ENCODE measurements around the gene COPRS.
"Not testable (repeated sequence)": the region's sequence is repeated elsewhere in the genome, so short reads cannot be mapped to it uniquely, and the experiment has no call there.

Gene COPRS

GRCh38 chr17:31828955-31829354 is 30.1 kb downstream of the COPRS start:
- not testable (repeated sequence) for H3K79me2 ChIP-seq (ENCODE audit: control insufficient read depth, insufficient read depth, low read length, unreplicated experiment); H3K4me3 ChIP-seq (ENCODE audit: low read depth, low read length); H3K27ac ChIP-seq (ENCODE audit: low read depth, low read length); H3K4me1 ChIP-seq (ENCODE audit: control insufficient read depth, insufficient read depth, low read length, unreplicated experiment); H3K36me3 ChIP-seq (ENCODE audit: insufficient read depth, low read length); H3K27me3 ChIP-seq (ENCODE audit: insufficient read depth, low read length); H2AFZ ChIP-seq (ENCODE audit: low read length, unreplicated experiment)

DNA sequence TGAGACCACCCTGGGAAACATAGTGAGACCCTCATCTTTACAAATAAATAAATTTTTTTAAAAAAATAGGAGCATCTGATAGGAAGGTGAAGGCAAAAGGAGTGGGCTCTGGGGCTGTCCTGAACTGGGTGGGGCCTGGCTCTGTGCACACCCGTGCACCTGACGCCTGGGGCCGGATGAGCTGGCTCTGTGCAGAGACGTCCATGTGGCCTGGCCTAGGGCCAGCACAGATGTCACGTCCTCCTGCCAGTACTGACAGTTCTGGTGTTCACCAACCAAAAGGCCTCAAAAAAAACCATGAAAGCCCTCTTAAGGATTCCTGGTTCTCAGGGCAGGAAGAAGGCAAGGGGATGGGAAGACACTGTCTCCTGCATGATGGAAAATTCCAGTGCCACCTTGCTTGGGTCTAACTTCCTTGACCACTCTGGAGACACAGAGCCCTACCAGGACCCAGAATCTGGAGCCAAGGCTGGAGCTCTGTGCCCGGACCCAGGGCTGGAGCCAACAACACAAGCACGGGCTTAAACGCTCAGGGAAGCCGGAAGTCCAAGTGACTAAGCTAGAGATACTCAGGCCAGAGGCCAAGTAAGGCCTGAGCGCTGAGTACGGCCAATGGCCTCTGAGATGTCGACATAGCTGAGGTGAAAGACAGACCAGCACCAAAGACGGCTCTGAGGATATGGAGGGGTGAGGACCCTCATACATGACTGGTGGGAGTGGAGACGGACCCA is 32.9 kb downstream of the COPRS start:
- H3K4me1 ChIP-seq (ENCODE audit: control insufficient read depth, insufficient read depth, low read length, unreplicated experiment), result peaks cover 3% of the 10 kb centered on the region
- no peak overlapping the region for H3K27ac ChIP-seq (ENCODE audit: low read depth, low read length)
- no peaks in the 10 kb centered on the region for H3K27me3 ChIP-seq (ENCODE audit: insufficient read depth, low read length)
- no peaks in the 10 kb centered on the region for H3K79me2 ChIP-seq (ENCODE audit: control insufficient read depth, insufficient read depth, low read length, unreplicated experiment)
- no peak overlapping the region for H3K4me3 ChIP-seq (ENCODE audit: low read depth, low read length)
- H2AFZ ChIP-seq (ENCODE audit: low read length, unreplicated experiment), result no peak overlapping the region
- no peaks in the 10 kb centered on the region for H3K36me3 ChIP-seq (ENCODE audit: insufficient read depth, low read length)

GRCh38 chr17:31824766-31825360 is 34.2 kb downstream of the COPRS start:
- no peaks in the 10 kb centered on the region for H3K36me3 ChIP-seq (ENCODE audit: insufficient read depth, low read length)

DNA sequence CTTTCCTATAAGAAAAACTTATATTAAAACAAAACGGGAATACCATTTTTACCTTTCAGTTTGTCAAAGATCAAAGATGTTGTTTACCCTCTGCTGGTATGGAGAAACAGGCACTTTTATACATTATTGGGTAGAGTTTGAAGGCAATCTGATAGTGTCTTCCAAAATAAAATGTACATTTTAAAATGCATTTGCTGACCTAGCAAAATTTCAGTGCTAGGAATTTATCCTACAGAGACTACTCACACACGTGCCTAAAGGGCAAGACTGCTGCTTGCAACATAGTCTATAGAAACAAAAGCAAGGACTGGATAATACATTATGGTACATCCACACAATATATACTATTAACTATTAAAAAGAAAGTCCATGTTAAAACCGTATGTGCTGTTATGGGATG is 36.0 kb downstream of the COPRS start:
- Histone ChIP-seq H3K27me3 (ENCODE audit: insufficient read depth, low read length) (no peaks in the 10 kb centered on the region), H3K4me1 (ENCODE audit: control insufficient read depth, insufficient read depth, low read length, unreplicated experiment) (peaks cover 3% of the 10 kb centered on the region)

More at GRCh38 chr17:31824766-31825360, 34.2 kb downstream of the COPRS start:
- Histone ChIP-seq H3K27ac (ENCODE audit: low read depth, low read length) (no peak overlapping the region), H3K4me1 (ENCODE audit: control insufficient read depth, insufficient read depth, low read length, unreplicated experiment) (peaks cover 3% of the 10 kb centered on the region), H3K79me2 (ENCODE audit: control insufficient read depth, insufficient read depth, low read length, unreplicated experiment) (no peaks in the 10 kb centered on the region), H3K27me3 (ENCODE audit: insufficient read depth, low read length) (no peaks in the 10 kb centered on the region), H2AFZ (ENCODE audit: low read length, unreplicated experiment) (no peak overlapping the region), H3K4me3 (ENCODE audit: low read depth, low read length) (no peak overlapping the region)

DNA sequence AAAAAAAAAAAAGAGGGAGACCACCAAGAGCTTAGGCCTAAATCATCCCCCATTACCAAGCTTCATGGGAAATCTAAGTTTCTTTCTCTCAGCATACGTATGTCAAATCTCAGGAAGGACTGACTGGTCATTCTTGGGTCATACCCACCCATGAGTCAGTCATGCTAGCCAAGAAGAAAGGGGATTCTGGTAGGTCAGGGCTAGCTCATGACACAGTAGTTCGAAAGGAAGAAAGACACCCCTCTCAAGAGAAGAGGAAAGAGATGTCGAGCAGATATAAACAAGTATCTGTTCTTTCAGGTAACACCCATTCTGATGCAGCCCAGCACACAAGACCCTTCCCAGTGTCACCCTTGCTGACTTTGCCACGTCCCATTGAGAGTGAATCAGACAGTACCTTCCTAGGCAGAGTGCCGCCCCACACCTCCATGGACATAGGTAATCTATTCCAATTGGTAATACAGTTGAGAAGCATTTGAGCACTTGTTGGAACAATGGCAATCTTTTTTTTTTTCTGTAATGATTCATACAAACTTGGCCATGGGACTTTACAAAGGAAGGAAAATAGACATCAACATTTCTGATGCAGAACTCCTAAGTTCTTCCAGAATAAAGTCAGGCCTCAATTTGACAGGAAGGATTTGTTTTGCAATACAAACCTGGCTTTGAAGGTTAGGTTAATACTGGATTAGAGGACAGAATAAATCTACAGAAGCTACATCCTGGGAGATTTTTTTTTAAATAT is 38.2 kb downstream of the COPRS start:
- no peak overlapping the region for H3K4me3 ChIP-seq (ENCODE audit: low read depth, low read length)
- no peaks in the 10 kb centered on the region for H3K36me3 ChIP-seq (ENCODE audit: insufficient read depth, low read length)
- H3K27me3 ChIP-seq (ENCODE audit: insufficient read depth, low read length), result no peaks in the 10 kb centered on the region
- H3K79me2 ChIP-seq (ENCODE audit: control insufficient read depth, insufficient read depth, low read length, unreplicated experiment), result no peaks in the 10 kb centered on the region
- H3K27ac ChIP-seq (ENCODE audit: low read depth, low read length), result no peak overlapping the region
- H2AFZ ChIP-seq (ENCODE audit: low read length, unreplicated experiment), result no peak overlapping the region
- H3K4me1 ChIP-seq (ENCODE audit: control insufficient read depth, insufficient read depth, low read length, unreplicated experiment), result peaks cover 3% of the 10 kb centered on the region

More for the DNA sequence above, 36.0 kb downstream of the COPRS start:
- Histone ChIP-seq H3K79me2 (ENCODE audit: control insufficient read depth, insufficient read depth, low read length, unreplicated experiment) (no peaks in the 10 kb centered on the region), H2AFZ (ENCODE audit: low read length, unreplicated experiment) (no peak overlapping the region), H3K27ac (ENCODE audit: low read depth, low read length) (no peak overlapping the region), H3K36me3 (ENCODE audit: insufficient read depth, low read length) (no peaks in the 10 kb centered on the region), H3K4me3 (ENCODE audit: low read depth, low read length) (no peak overlapping the region)

DNA sequence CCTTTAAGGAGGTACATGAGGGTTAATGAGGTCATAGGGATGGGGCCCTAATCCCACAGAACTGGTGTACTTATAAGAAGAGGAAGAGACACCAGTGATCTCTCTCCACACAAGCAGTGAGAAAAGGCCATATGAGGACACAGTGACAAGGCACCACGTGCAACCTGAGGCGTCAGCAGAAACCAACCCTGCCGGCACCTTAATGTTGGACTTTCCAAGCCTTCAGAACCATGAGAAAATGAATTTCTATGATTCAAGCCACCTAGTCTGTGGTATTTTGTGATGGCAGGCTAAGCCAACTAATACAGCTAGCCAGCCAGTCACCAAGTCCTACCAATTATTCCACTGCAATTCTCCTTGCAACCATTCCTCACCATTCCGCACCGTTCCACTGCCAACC is 39.5 kb downstream of the COPRS start:
- Histone ChIP-seq H3K79me2 (ENCODE audit: control insufficient read depth, insufficient read depth, low read length, unreplicated experiment) (no peaks in the 10 kb centered on the region), H2AFZ (ENCODE audit: low read length, unreplicated experiment) (no peak overlapping the region), H3K36me3 (ENCODE audit: insufficient read depth, low read length) (no peaks in the 10 kb centered on the region), H3K4me3 (ENCODE audit: low read depth, low read length) (no peak overlapping the region), H3K27ac (ENCODE audit: low read depth, low read length) (no peak overlapping the region), H3K27me3 (ENCODE audit: insufficient read depth, low read length) (no peaks in the 10 kb centered on the region), H3K4me1 (ENCODE audit: control insufficient read depth, insufficient read depth, low read length, unreplicated experiment) (no peaks in the 10 kb centered on the region)

DNA sequence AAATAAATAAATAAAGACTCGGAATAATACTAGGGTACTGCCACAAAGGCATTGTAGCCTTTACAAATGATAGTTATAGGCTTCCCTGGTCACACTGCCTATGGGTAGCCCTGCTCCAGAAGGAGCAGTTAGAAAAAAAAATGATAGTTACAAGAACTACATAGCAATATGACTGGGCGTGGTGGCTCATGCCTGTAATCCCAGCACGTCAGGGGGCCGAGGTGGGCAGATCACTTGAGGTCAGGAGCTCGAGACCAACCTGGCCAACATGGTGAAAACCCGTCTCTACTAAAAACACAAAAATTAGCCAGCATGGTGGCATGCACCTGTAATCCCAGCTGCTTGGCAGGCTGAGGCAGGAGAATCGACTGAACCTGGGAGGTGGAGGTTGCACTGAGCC is 40.2 kb downstream of the COPRS start:
- H3K4me1 ChIP-seq (ENCODE audit: control insufficient read depth, insufficient read depth, low read length, unreplicated experiment); H3K36me3 ChIP-seq (ENCODE audit: insufficient read depth, low read length); H2AFZ ChIP-seq (ENCODE audit: low read length, unreplicated experiment); H3K4me3 ChIP-seq (ENCODE audit: low read depth, low read length); H3K27me3 ChIP-seq (ENCODE audit: insufficient read depth, low read length); H3K27ac ChIP-seq (ENCODE audit: low read depth, low read length); H3K79me2 ChIP-seq (ENCODE audit: control insufficient read depth, insufficient read depth, low read length, unreplicated experiment): not testable (repeated sequence)

DNA sequence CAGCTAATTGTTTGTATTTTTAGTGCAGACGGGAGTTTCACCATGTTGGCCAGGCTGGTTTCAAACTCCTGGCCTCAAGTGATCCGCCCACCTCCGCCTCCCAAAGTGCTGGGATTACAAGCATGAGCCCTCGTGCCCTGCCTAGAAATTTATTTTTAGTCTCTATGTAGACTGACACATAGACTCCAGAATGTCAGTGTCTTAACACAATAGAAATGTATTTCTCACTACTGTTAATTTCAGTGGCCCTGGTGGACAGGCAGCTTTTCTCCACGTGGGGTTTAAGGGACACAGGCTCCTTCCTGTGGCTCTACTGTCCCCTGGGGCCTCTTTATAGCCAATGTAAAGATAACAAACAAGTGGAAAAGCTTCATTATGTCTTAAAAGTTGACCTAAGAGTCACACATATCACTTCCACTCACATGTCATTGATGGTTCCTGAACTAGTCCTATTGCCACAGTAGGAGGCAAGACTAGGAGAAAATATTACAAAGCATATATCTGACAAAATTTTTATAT is 43.8 kb downstream of the COPRS start:
- H3K27ac ChIP-seq (ENCODE audit: low read depth, low read length), result no peak overlapping the region

DNA sequence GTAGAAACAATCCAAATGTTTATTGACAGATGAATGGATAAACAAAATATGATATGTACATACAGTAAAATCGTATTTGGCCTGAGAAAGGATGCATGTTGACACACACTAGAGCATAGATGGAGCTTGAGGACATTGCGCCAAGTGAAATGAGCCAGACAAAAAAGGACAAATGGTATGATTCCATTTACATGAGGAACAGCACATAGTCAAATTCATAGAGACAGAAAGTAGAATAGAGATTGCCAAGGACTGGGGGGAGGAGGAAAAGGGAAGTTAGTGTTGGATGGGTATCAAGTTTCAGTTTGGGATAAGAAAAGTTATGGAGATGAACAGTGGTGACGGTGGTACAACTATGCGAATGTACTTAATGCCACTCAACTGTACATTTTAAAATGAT is 47.9 kb downstream of the COPRS start:
- H3K27ac ChIP-seq (ENCODE audit: low read depth, low read length), result no peak overlapping the region
- no peak overlapping the region for H3K4me3 ChIP-seq (ENCODE audit: low read depth, low read length)

More for the DNA sequence above, 43.8 kb downstream of the COPRS start:
- no peak overlapping the region for H3K4me3 ChIP-seq (ENCODE audit: low read depth, low read length)
- H2AFZ ChIP-seq (ENCODE audit: low read length, unreplicated experiment), result no peak overlapping the region
- no peaks in the 10 kb centered on the region for H3K36me3 ChIP-seq (ENCODE audit: insufficient read depth, low read length)
- H3K4me1 ChIP-seq (ENCODE audit: control insufficient read depth, insufficient read depth, low read length, unreplicated experiment), result no peaks in the 10 kb centered on the region
- H3K27me3 ChIP-seq (ENCODE audit: insufficient read depth, low read length), result no peaks in the 10 kb centered on the region
- H3K79me2 ChIP-seq (ENCODE audit: control insufficient read depth, insufficient read depth, low read length, unreplicated experiment), result no peaks in the 10 kb centered on the region

DNA sequence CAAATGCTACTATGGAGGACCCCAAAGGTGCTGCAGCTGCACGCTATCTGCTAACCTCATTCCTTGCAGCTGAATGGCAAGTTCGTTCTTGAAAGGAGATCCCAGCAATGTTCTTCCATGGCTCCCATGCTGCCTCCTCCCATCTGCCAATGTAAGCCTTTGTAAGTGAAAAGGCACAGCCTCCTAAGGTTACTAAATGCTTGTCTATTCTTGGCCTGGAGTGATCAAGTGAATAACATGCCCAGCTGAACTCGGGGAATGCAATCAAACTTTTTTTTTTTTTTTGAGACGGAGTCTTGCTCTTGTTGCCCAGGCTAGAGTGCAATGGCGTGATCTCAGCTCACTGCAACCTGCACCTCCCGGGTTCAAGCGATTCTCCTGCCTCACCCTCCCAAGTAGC is 49.2 kb downstream of the COPRS start:
- not testable (repeated sequence) for H3K79me2 ChIP-seq (ENCODE audit: control insufficient read depth, insufficient read depth, low read length, unreplicated experiment); H3K27ac ChIP-seq (ENCODE audit: low read depth, low read length); H2AFZ ChIP-seq (ENCODE audit: low read length, unreplicated experiment); H3K4me1 ChIP-seq (ENCODE audit: control insufficient read depth, insufficient read depth, low read length, unreplicated experiment); H3K27me3 ChIP-seq (ENCODE audit: insufficient read depth, low read length); H3K36me3 ChIP-seq (ENCODE audit: insufficient read depth, low read length); H3K4me3 ChIP-seq (ENCODE audit: low read depth, low read length)

More for the DNA sequence above, 47.9 kb downstream of the COPRS start:
- H2AFZ ChIP-seq (ENCODE audit: low read length, unreplicated experiment), result no peak overlapping the region
- no peaks in the 10 kb centered on the region for H3K79me2 ChIP-seq (ENCODE audit: control insufficient read depth, insufficient read depth, low read length, unreplicated experiment)
- no peaks in the 10 kb centered on the region for H3K36me3 ChIP-seq (ENCODE audit: insufficient read depth, low read length)
- no peaks in the 10 kb centered on the region for H3K27me3 ChIP-seq (ENCODE audit: insufficient read depth, low read length)
- no peaks in the 10 kb centered on the region for H3K4me1 ChIP-seq (ENCODE audit: control insufficient read depth, insufficient read depth, low read length, unreplicated experiment)
